Pancreas (tissue), 10 donors: Measurements from ENCODE around the gene ADK. TPM values are rescaled to one million over a fixed set of nuclear protein-coding genes. Genes with fewer than 3 reads are reported as not detected.

Experiments
- ATAC-seq, 4 donors: fragments of 200-7000 bp; cut with Tn5 transposase; one replicate each; pipeline versions ENCODE4 v1.8.0 to v1.9.1; 2020; ENCODE audit warnings: mild to moderate bottlenecking in 4 of 4, moderate library complexity in 4 of 4
- DNase-seq, 6 donors: peaks; one replicate each; pipeline ENCODE4 v3.0.0-alpha.2; 2020
- FAIRE-seq: peaks from 2 replicates; lab custom pipeline; 2012; peaks lifted over from hg19 to GRCh38; lab: Jason Lieb, UNC
- H3K27ac ChIP-seq, 4 donors: fragments of 200-600 bp; sonication (generic); 1 replicate in 3 of 4; 2 replicates in 1 of 4; pipeline versions ENCODE4 v1.5.0 to v1.8.0; 2020
- H3K27me3 ChIP-seq, 4 donors: fragments of 200-600 bp; one replicate each; pipeline ENCODE4 v1.8.0; 2021
- H3K36me3 ChIP-seq, 3 donors: fragments of 200-600 bp; sonication (generic) in 1 of 3; one replicate each; pipeline versions ENCODE4 v1.5.0 to v1.8.0; 2020 to 2021
- H3K4me1 ChIP-seq, 3 donors: fragments of 200-600 bp; one replicate each; pipeline ENCODE4 v1.8.0; 2021
- H3K4me3 ChIP-seq, 4 donors: fragments of 200-600 bp; sonication (generic) in 2 of 4; one replicate each; pipeline versions ENCODE4 v1.5.0 to v1.8.0; 2020 to 2021
- H3K9me3 ChIP-seq, 4 donors: fragments of 200-600 bp; one replicate each; pipeline ENCODE4 v1.8.0; 2021
- CTCF ChIP-seq, 4 donors: fragments of 200-600 bp; sonication (generic) in 3 of 4; IDR thresholded peaks; one replicate each; pipeline versions ENCODE4 v1.5.0 to v1.8.0; 2021; ENCODE audit warnings: antibody characterized with exemption in 4 of 4
- WGBS, 2 donors: extraction: QIAGEN DNeasy Blood & Tissue Kit; methylation state at CpG; one replicate each; pipeline ENCODE4 v1.1.7; 2013; 5-methylcytosine and 5-hydroxymethylcytosine counted together
- intact Hi-C, 3 donors: fragments of 100-400 bp; cut with DNase I; formaldehyde crosslinking; loops; one replicate each; pipeline versions ENCODE4 v1.11.1 to v1.14.2; 2022
- polyA plus RNA-seq, 2 donors: library from polyadenylated mRNA; stranded (reverse); fragments of 200-250 nt; gene quantifications; one replicate each; pipeline ENCODE4 v1.2.3, GENCODE V29; 2013
- total RNA-seq, 6 donors: library from RNA; stranded (reverse); fragmentation: NEBNext Ultra II Directional in 4 of 6; extraction: Animal tissue kit (Norgen Biotek cat#: 25700) in 4 of 6; gene quantifications; one replicate each; pipeline versions ENCODE4 v1.2.1 to v1.2.4, GENCODE V29; 2021 to 2023
- donor health status: healthy with polysubstance abuse.
- donor health status: DM: no; HTN: no; CAD: no; lungs with moderate emphysema.
- donor health status: DM: no; HTN: no; CAD: no.
- donor health status: control.
- donor health status: control.
- donor health status: Bipolar disorder and iron deficiency.
- donor health status: DM: yes; HTN: yes; CAD: no.
- donor health status: DM: no; HTN: no; CAD: no.
- donor health status: DM: no; HTN: no; CAD: no.
- donor health status: DM: yes; HTN: yes; CAD: no.

ADK gene
- total and polyA plus RNA-seq, 8 donors, result 6.5 to 17.3 (median 13.4) TPM

- WGBS, 2 donors, result 90 to 97% methylated on average over 10 of the region's 10 CpGs
- Histone ChIP-seq H3K4me1 (no peaks in the 10 kb centered on the region), H3K27me3 (no peaks in the 10 kb centered on the region), H3K9me3 (no peaks in the 10 kb centered on the region), H3K27ac (no peak overlapping the region), H3K4me3 (no peak overlapping the region), H3K36me3 (no peaks in the 10 kb centered on the region)
- TF ChIP-seq CTCF (IDR thresholded peaks at IDR 0.05), result no peak
- DNase-seq (no peak), ATAC-seq (no peak), FAIRE-seq (no peak)
- intact Hi-C loops, result loop anchor here in 1 of 3 donors (5.0 kb wide), 1 partner anchor 859 kb away; no protein-coding TSS in a partner anchor
Measured at GRCh38 chr10:74243067-74243466, 92.0 kb downstream of the ADK start.

GRCh38 chr10:74244097-74244685 lies 93.2 kb downstream of the ADK start:
- 4 to 7% methylated on average over 3 of the region's 3 CpGs for WGBS, 2 donors
- intact Hi-C loops, result loop anchor here in 1 of 3 donors (5.0 kb wide), 1 partner anchor 858 kb away; no protein-coding TSS in a partner anchor
- FAIRE-seq, result peak; percentile 96
- no peaks in the 10 kb centered on the region for H3K4me1 ChIP-seq
- TF ChIP-seq CTCF (IDR thresholded peaks at IDR 0.05), result peak in 2 of 4 donors; percentile 21 to 25
- no peak for DNase-seq
- no peak overlapping the region for H3K4me3 ChIP-seq
- ATAC-seq, result peak in 1 of 4 donors; percentile 19
- no peaks in the 10 kb centered on the region for H3K36me3 ChIP-seq
- H3K9me3 ChIP-seq, result no peaks in the 10 kb centered on the region
- no peak overlapping the region for H3K27ac ChIP-seq
- H3K27me3 ChIP-seq, result no peaks in the 10 kb centered on the region

- ATAC-seq, result no peak
- Histone ChIP-seq H3K4me3 (no peak overlapping the region), H3K4me1 (no peaks in the 10 kb centered on the region), H3K27me3 (no peaks in the 10 kb centered on the region), H3K36me3 (no peaks in the 10 kb centered on the region), H3K9me3 (no peaks in the 10 kb centered on the region), H3K27ac (no peak overlapping the region)
- FAIRE-seq, result no peak
- intact Hi-C loops, result loop anchor here in 2 of 3 donors (5.0 kb wide), 2 partner anchors 852 to 857 kb away; a partner anchor contains a TSS
- no peak for DNase-seq
- WGBS, 2 donors, result 86 to 97% methylated on average over 2 of the region's 2 CpGs
- no peak for TF ChIP-seq CTCF (IDR thresholded peaks at IDR 0.05)
Measured at GRCh38 chr10:74244807-74245206, 93.8 kb downstream of the ADK start.

GRCh38 chr10:74246495-74246894 lies 95.5 kb downstream of the ADK start:
- no peak for ATAC-seq
- Histone ChIP-seq H3K27me3 (no peaks in the 10 kb centered on the region), H3K4me3 (no peak overlapping the region), H3K9me3 (no peaks in the 10 kb centered on the region), H3K27ac (no peak overlapping the region), H3K36me3 (no peaks in the 10 kb centered on the region), H3K4me1 (no peaks in the 10 kb centered on the region)
- intact Hi-C loops, result loop anchor here in 1 of 3 donors (5.0 kb wide), 1 partner anchor 851 kb away; a partner anchor contains a TSS
- TF ChIP-seq CTCF (IDR thresholded peaks at IDR 0.05), result no peak
- DNase-seq, result no peak
- no peak for FAIRE-seq

DNA sequence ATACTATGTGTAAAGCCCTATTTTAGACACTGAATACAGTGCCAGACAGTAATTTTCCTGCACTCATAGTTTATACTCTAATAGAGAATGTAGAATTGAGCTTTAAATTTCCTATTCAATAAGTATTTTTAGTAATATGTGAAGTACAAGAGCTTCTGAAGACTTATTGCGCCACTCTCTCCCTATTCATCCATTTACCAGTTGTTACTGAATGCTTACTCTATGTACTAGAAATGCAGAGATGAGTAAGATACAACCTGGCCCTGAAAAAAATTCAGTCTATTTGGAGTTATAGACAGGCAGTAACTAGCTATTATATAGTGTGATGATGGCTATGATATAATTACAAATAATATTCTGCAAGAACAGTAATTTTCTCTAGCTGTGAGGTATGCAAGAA lies 98.8 kb downstream of the ADK start:
- intact Hi-C loops, result loop anchor here in 1 of 3 donors (5.0 kb wide), 1 partner anchor 847 kb away; a partner anchor contains a TSS
- H3K4me1 ChIP-seq, result peaks cover 2 to 9% (median 9%) of the 10 kb centered on the region in 3 donors
- ATAC-seq, result no peak
- H3K36me3 ChIP-seq, result no peaks in the 10 kb centered on the region
- DNase-seq, result no peak
- no peak overlapping the region for H3K4me3 ChIP-seq
- no peak for TF ChIP-seq CTCF (IDR thresholded peaks at IDR 0.05)
- no peak overlapping the region for H3K27ac ChIP-seq
- 98 to 100% methylated on average over 1 of the region's 1 CpG for WGBS, 2 donors
- H3K9me3 ChIP-seq, result no peaks in the 10 kb centered on the region
- no peaks in the 10 kb centered on the region for H3K27me3 ChIP-seq
- no peak for FAIRE-seq
